ENCODE measurements around the gene TH.
"Not testable (repeated sequence)": the region's sequence is repeated elsewhere in the genome, so short reads cannot be mapped to it uniquely, and the experiment has no call there.

The TH gene

GRCh38 chr11:2124736-2125484 lies 46.7 kb downstream of the TH start:
- H3K4me3 ChIP-seq (ENCODE audit: low read length); H3K9me3 ChIP-seq (ENCODE audit: low read length); H2AFZ ChIP-seq (ENCODE audit: low read depth, low read length); H3K36me3 ChIP-seq (ENCODE audit: insufficient read depth, low read length); H3K4me1 ChIP-seq (ENCODE audit: insufficient read depth, low read length): not testable (repeated sequence)
- peaks cover 16% of the 10 kb centered on the region for H3K27me3 ChIP-seq (ENCODE audit: insufficient read depth, low read length)

- Histone ChIP-seq H2AFZ (ENCODE audit: low read depth, low read length) (no peak overlapping the region), H3K4me3 (ENCODE audit: low read length) (no peak overlapping the region), H3K4me1 (ENCODE audit: insufficient read depth, low read length) (no peaks in the 10 kb centered on the region), H3K9me3 (ENCODE audit: low read length) (no peaks in the 10 kb centered on the region), H3K27me3 (ENCODE audit: insufficient read depth, low read length) (peaks cover 16% of the 10 kb centered on the region), H3K36me3 (ENCODE audit: insufficient read depth, low read length) (no peaks in the 10 kb centered on the region)
These were observed 48.0 kb downstream of the TH start for GRCh38 chr11:2123628-2123960.

- Histone ChIP-seq H3K9me3 (ENCODE audit: low read length) (no peaks in the 10 kb centered on the region), H2AFZ (ENCODE audit: low read depth, low read length) (no peak overlapping the region), H3K27me3 (ENCODE audit: insufficient read depth, low read length) (peaks cover 16% of the 10 kb centered on the region), H3K36me3 (ENCODE audit: insufficient read depth, low read length) (no peaks in the 10 kb centered on the region), H3K4me1 (ENCODE audit: insufficient read depth, low read length) (no peaks in the 10 kb centered on the region), H3K4me3 (ENCODE audit: low read length) (no peak overlapping the region)
These were observed 48.5 kb downstream of the TH start for GRCh38 chr11:2122907-2123627.

GRCh38 chr11:2122222-2122906 lies 49.3 kb downstream of the TH start:
- no peaks in the 10 kb centered on the region for H3K4me1 ChIP-seq (ENCODE audit: insufficient read depth, low read length)
- no peaks in the 10 kb centered on the region for H3K36me3 ChIP-seq (ENCODE audit: insufficient read depth, low read length)
- H2AFZ ChIP-seq (ENCODE audit: low read depth, low read length): no peak overlapping the region
- no peak overlapping the region for H3K4me3 ChIP-seq (ENCODE audit: low read length)
- H3K27me3 ChIP-seq (ENCODE audit: insufficient read depth, low read length): peaks cover 16% of the 10 kb centered on the region
- H3K9me3 ChIP-seq (ENCODE audit: low read length): no peaks in the 10 kb centered on the region

DNA sequence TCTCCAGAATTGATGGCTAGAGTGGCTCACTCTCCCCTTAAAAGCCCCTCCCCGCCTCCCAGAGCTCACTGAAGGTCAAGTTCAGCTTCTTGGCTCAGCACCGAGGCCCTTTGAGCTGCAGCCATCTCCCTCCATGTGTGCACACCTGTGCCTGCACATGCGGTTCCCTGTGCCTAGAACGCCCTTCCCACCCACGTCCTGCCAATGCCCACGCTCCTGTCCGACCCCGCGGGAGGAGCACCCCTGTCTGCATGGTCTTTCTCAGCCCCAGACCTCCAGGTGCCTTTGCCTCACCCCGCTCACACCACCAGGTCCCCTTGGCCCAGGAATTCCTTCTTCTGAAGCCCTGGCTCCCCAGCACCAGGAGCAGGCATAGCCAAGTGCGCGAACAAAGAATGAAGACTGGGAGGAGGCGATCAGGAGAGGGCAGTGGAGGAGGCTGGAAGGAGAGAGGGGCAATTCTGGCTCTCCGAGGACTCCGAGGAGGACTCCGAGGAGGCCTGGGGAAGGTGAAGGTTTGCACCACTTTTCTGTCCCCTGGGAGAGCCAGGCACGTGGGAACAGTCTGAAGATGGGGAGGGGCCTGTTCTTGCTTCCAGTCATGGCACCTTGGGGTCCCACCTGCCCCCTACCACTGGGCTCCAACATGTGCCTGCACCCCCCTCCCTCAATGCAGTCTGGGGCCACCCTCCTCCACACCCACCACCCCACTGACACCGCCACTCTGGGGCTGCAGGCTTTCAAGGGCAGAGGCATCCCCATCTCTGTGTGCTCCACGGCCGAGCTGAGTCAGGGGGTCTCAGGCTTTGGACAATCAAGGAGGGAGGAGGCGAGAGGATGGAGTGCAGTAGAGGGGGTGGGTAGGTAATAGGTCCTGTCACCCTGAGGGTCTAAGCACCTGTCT lies 50.1 kb downstream of the TH start:
- Histone ChIP-seq H2AFZ (ENCODE audit: low read depth, low read length) (no peak overlapping the region), H3K27me3 (ENCODE audit: insufficient read depth, low read length) (peaks cover 16% of the 10 kb centered on the region), H3K9me3 (ENCODE audit: low read length) (peaks cover 3% of the 10 kb centered on the region), H3K4me3 (ENCODE audit: low read length) (no peak overlapping the region), H3K4me1 (ENCODE audit: insufficient read depth, low read length) (no peaks in the 10 kb centered on the region), H3K36me3 (ENCODE audit: insufficient read depth, low read length) (no peaks in the 10 kb centered on the region)

DNA sequence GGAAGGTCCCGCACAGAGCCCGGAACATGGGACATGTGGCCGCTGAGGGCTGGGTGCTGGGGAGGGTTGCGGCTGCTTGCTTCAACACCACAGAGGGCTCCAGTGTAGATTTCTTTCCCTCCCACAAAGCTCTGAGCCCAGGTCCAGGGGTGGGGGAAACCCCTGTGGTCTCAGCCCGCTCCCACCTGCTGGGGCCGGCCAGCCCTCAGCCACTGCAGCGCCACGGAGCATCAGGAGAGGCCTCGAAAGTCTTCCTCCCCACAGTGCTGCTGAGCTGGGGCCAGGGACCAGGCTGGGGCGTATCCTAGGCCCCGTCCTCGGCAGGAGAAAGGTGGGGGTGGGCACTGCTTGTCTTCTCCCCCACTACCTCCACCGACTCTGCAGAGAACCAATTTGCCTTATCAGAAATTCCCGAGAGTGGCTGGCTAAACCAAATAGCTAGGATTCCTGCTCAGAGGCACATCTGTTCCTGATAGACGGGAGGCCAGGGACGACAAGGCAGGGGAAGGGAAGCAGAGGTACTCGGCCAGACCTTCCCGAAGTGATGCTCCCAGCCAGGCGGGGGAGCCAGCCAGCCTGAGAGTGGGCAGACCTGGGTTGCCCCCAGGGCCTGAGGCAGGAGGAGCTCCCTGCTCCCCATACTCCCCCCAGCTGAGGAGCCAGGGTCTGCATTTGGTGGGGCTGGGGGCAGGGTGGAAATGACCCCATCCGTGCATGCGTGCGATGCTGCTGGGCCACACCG lies 51.1 kb downstream of the TH start:
- Histone ChIP-seq H3K27me3 (ENCODE audit: insufficient read depth, low read length) (peaks cover 16% of the 10 kb centered on the region), H3K4me1 (ENCODE audit: insufficient read depth, low read length) (no peaks in the 10 kb centered on the region)

DNA sequence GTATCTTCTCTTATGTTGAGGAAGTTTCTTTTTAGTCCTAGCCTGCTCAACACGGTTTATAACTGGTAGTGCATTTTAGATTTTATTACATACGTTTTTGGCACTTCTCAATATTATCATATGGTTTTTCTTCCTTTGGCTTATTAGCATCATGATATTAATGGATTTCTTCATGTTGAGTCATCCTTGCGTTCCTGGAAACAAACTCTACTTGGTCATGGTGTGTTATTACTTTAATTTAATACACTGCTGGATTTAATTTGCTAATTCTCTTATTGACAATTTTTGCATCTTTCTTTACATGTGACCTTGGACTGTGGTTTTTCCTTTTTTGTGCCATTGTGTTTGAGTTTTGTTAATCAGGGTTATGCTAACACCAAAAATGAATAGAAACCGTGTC lies 52.9 kb downstream of the TH start:
- Histone ChIP-seq H2AFZ (ENCODE audit: low read depth, low read length) (no peak overlapping the region), H3K4me1 (ENCODE audit: insufficient read depth, low read length) (no peaks in the 10 kb centered on the region), H3K4me3 (ENCODE audit: low read length) (no peak overlapping the region), H3K36me3 (ENCODE audit: insufficient read depth, low read length) (no peaks in the 10 kb centered on the region), H3K27me3 (ENCODE audit: insufficient read depth, low read length) (peaks cover 16% of the 10 kb centered on the region), H3K9me3 (ENCODE audit: low read length) (peaks cover 10% of the 10 kb centered on the region)

More for the DNA sequence above, 51.1 kb downstream of the TH start:
- peaks cover 7% of the 10 kb centered on the region for H3K9me3 ChIP-seq (ENCODE audit: low read length)
- no peaks in the 10 kb centered on the region for H3K36me3 ChIP-seq (ENCODE audit: insufficient read depth, low read length)
- H3K4me3 ChIP-seq (ENCODE audit: low read length): no peak overlapping the region
- no peak overlapping the region for H2AFZ ChIP-seq (ENCODE audit: low read depth, low read length)

DNA sequence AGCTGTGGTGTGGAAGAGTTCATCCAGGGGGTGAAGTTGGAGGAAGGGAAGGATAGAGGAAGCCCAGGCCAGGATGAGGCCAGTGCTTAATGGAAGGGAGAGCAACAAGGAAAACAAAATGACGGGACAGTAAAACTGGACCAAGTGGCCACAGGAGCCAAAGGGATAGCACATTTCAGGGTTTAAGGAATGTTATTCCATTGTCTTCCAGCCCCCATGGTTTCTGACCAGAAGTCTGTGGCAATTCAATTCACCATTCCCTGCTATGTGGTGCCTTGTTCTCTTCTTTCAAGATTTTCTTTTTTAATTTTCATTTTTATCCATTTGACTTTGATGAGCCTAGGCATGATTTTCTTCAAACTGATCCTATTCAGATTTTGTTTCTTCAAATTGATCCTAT lies 54.9 kb downstream of the TH start:
- H2AFZ ChIP-seq (ENCODE audit: low read depth, low read length): no peak overlapping the region
- peaks cover 11% of the 10 kb centered on the region for H3K27me3 ChIP-seq (ENCODE audit: insufficient read depth, low read length)
- no peak overlapping the region for H3K4me3 ChIP-seq (ENCODE audit: low read length)
- H3K4me1 ChIP-seq (ENCODE audit: insufficient read depth, low read length): no peaks in the 10 kb centered on the region
- peaks cover 10% of the 10 kb centered on the region for H3K9me3 ChIP-seq (ENCODE audit: low read length)
- H3K36me3 ChIP-seq (ENCODE audit: insufficient read depth, low read length): no peaks in the 10 kb centered on the region

DNA sequence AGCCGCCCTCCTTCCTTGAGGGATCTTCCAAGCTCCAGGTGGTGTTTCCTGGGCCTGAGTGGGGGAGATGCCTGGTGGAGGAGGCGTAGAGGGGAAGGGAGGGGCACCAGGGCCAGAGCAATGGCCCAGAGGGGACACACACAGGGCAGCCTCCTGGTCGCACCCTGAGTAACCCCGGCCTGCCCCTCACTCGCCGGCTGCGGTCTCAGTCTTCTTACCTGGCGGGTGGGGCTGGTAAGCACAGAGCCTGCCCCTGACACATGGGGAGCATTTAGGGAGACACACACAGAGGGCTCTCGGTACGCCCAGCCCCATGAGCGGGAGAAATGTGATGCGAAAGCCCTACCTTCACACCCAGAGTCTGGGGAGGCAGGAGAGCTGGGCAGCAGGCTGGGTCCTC lies 56.3 kb downstream of the TH start:
- Histone ChIP-seq H3K36me3 (ENCODE audit: insufficient read depth, low read length) (no peaks in the 10 kb centered on the region), H3K4me1 (ENCODE audit: insufficient read depth, low read length) (no peaks in the 10 kb centered on the region), H3K27me3 (ENCODE audit: insufficient read depth, low read length) (peaks cover under 1% of the 10 kb centered on the region), H2AFZ (ENCODE audit: low read depth, low read length) (no peak overlapping the region), H3K9me3 (ENCODE audit: low read length) (peaks cover 12% of the 10 kb centered on the region), H3K4me3 (ENCODE audit: low read length) (no peak overlapping the region)

GRCh38 chr11:2114430-2115241 lies 57.0 kb downstream of the TH start:
- H3K9me3 ChIP-seq (ENCODE audit: low read length): peaks cover 12% of the 10 kb centered on the region
- H3K27me3 ChIP-seq (ENCODE audit: insufficient read depth, low read length): no peaks in the 10 kb centered on the region
- H3K4me3 ChIP-seq (ENCODE audit: low read length): no peak overlapping the region
- H3K4me1 ChIP-seq (ENCODE audit: insufficient read depth, low read length): no peaks in the 10 kb centered on the region
- no peaks in the 10 kb centered on the region for H3K36me3 ChIP-seq (ENCODE audit: insufficient read depth, low read length)
- no peak overlapping the region for H2AFZ ChIP-seq (ENCODE audit: low read depth, low read length)

Measured in neuron (in vitro differentiated cells).